Liver (tissue), 9 donors: ENCODE results near the gene TMEM131. TPM values are rescaled to one million over a fixed set of nuclear protein-coding genes. Genes with fewer than 3 reads are reported as not detected.

Source experiments
- DNase-seq: peaks from one replicate; pipeline ENCODE4 v3.0.0-alpha.2; 2017; ENCODE audit warnings: low spot score
- H3K27ac ChIP-seq, 2 donors: one replicate each; pipeline ENCODE4 v1.7.0; 2013; ENCODE audit warnings: inconsistent platforms in 2 of 2, low read length in 2 of 2, control low read depth in 1 of 2, low read depth in 1 of 2, mild to moderate bottlenecking in 1 of 2
- H3K27me3 ChIP-seq, 4 donors: one replicate each; pipeline versions ENCODE4 v1.6.1 to v1.7.0; 2013; ENCODE audit warnings: low read length in 3 of 4, inconsistent platforms in 1 of 4, mild to moderate bottlenecking in 1 of 4, moderate library complexity in 1 of 4; ENCODE audit not compliant: control insufficient read depth in 4 of 4, insufficient read depth in 4 of 4
- H3K36me3 ChIP-seq, 4 donors: one replicate each; pipeline versions ENCODE4 v1.6.1 to v1.7.0; 2013; ENCODE audit warnings: low read length in 3 of 4, mild to moderate bottlenecking in 3 of 4, low read depth in 1 of 4, moderate library complexity in 1 of 4; ENCODE audit not compliant: control insufficient read depth in 4 of 4, insufficient read depth in 3 of 4
- H3K4me1 ChIP-seq, 4 donors: one replicate each; pipeline versions ENCODE4 v1.6.1 to v1.7.0; 2013; ENCODE audit warnings: low read length in 3 of 4, mild to moderate bottlenecking in 3 of 4, moderate library complexity in 1 of 4; ENCODE audit not compliant: control insufficient read depth in 4 of 4, insufficient read depth in 4 of 4
- H3K4me3 ChIP-seq, 3 donors: one replicate each; pipeline versions ENCODE4 v1.6.1 to v1.7.0; 2013; ENCODE audit warnings: low read length in 3 of 3, control low read depth in 1 of 3, low read depth in 1 of 3, mild to moderate bottlenecking in 1 of 3
- H3K9ac ChIP-seq, 2 donors: one replicate each; pipeline ENCODE4 v1.7.0; 2013; ENCODE audit warnings: low read length in 2 of 2, mild to moderate bottlenecking in 2 of 2, moderate library complexity in 2 of 2, control low read depth in 1 of 2, low read depth in 1 of 2
- H3K9me3 ChIP-seq, 4 donors: one replicate each; pipeline versions ENCODE4 v1.6.1 to v1.7.0; 2013; ENCODE audit warnings: low read length in 3 of 4; ENCODE audit not compliant: control insufficient read depth in 4 of 4
- ATF3 ChIP-seq: IDR thresholded peaks from 2 replicates; pipeline ENCODE4 v1.6.1; 2016; ENCODE audit warnings: antibody characterized with exemption
- CTCF ChIP-seq: fragments of 150-350 bp; IDR thresholded peaks from 2 replicates; pipeline ENCODE4 v1.5.1; 2017; ENCODE audit warnings: improper control_type of control experiment, low read depth, low read length; ENCODE audit not compliant: missing input control
- FOXA1 ChIP-seq: IDR thresholded peaks from 2 replicates; pipeline ENCODE4 v1.6.1; 2016; ENCODE audit warnings: antibody characterized with exemption
- FOXA2 ChIP-seq: IDR thresholded peaks from 2 replicates; pipeline ENCODE4 v1.6.1; 2016; ENCODE audit warnings: antibody characterized with exemption
- GABPA ChIP-seq, 2 donors: IDR thresholded peaks in 1 of 2; conservative IDR thresholded peaks in 1 of 2; 2 replicates each; pipeline ENCODE4 v1.6.1; 2016; ENCODE audit warnings: antibody characterized with exemption in 2 of 2, mild to moderate bottlenecking in 1 of 2, moderate library complexity in 1 of 2
- HNF4A ChIP-seq, 2 donors: conservative IDR thresholded peaks; 2 replicates each; pipeline ENCODE4 v1.6.1; 2016; ENCODE audit warnings: antibody characterized with exemption in 2 of 2, mild to moderate bottlenecking in 2 of 2
- JUND ChIP-seq, 2 donors: IDR thresholded peaks; 2 replicates each; pipeline ENCODE4 v1.6.1; 2016; ENCODE audit warnings: antibody characterized with exemption in 2 of 2
- MAX ChIP-seq: IDR thresholded peaks from 2 replicates; pipeline ENCODE4 v1.6.1; 2016; ENCODE audit warnings: antibody characterized with exemption
- NR2F2 ChIP-seq: IDR thresholded peaks from 2 replicates; pipeline ENCODE4 v1.6.1; 2016; ENCODE audit warnings: antibody characterized with exemption
- RAD21 ChIP-seq, 2 donors: IDR thresholded peaks; 2 replicates each; pipeline ENCODE4 v1.6.1; 2016; ENCODE audit warnings: antibody characterized with exemption in 2 of 2, mild to moderate bottlenecking in 2 of 2
- REST ChIP-seq: IDR thresholded peaks from 2 replicates; pipeline ENCODE4 v1.6.1; 2016; ENCODE audit warnings: antibody characterized with exemption, mild to moderate bottlenecking
- RXRA ChIP-seq, 2 donors: IDR thresholded peaks; 2 replicates each; pipeline ENCODE4 v1.6.1; 2017 to 2018; ENCODE audit warnings: antibody characterized with exemption in 2 of 2, mild to moderate bottlenecking in 1 of 2
- SP1 ChIP-seq: IDR thresholded peaks from 2 replicates; pipeline ENCODE4 v1.6.1; 2018; ENCODE audit warnings: antibody characterized with exemption, mild to moderate bottlenecking
- TAF1 ChIP-seq: conservative IDR thresholded peaks from 2 replicates; pipeline ENCODE4 v1.6.1; 2016; ENCODE audit warnings: antibody characterized with exemption, mild to moderate bottlenecking
- YY1 ChIP-seq: IDR thresholded peaks from 2 replicates; pipeline ENCODE4 v1.6.1; 2016; ENCODE audit warnings: antibody characterized with exemption, mild to moderate bottlenecking
- ZBTB33 ChIP-seq: IDR thresholded peaks from 2 replicates; pipeline ENCODE4 v1.6.1; 2016; ENCODE audit warnings: antibody characterized with exemption
- WGBS: extraction: QIAGEN DNeasy Blood & Tissue Kit; methylation state at CpG from one replicate; pipeline ENCODE4 v1.1.7; 2013; 5-methylcytosine and 5-hydroxymethylcytosine counted together
- polyA plus RNA-seq, 2 donors: library from polyadenylated mRNA; stranded (reverse) in 1 of 2; unstranded in 1 of 2; fragments of 200-250 nt in 1 of 2; fragments of >200 nt in 1 of 2; fragmentation: Nextera tagmentation in 1 of 2; extraction: Ambion mirVana in 1 of 2; gene quantifications; one replicate each; pipeline versions ENCODE4 v1.2.1 to v1.2.3, GENCODE V29; 2013 to 2015
- total RNA-seq, 2 donors: library from RNA; depleted of rRNA; stranded (reverse); fragments of >200 nt; gene quantifications; one replicate each; pipeline ENCODE4 v1.2.3, GENCODE V29; 2014
- donor health status: healthy.
- donor health status: healthy.
- donor health status: healthy.
- donor health status: healthy.
- donor health status: healthy.

The TMEM131 gene
- total and polyA plus RNA-seq, 4 donors, result 6.1 to 22.8 (median 11.2) TPM

GRCh38 chr2:97982621-97983020 lies 13.1 kb downstream of the TMEM131 start:
- TF ChIP-seq ZBTB33 (no peak), REST (no peak), JUND (IDR thresholded peaks at IDR 0.05) (no peak), YY1 (no peak), FOXA2 (no peak), ATF3 (no peak), NR2F2 (no peak), GABPA (IDR thresholded peaks at IDR 0.05 in 1 of 2, conservative IDR thresholded peaks at IDR 0.05 in 1 of 2) (no peak), FOXA1 (no peak), RXRA (IDR thresholded peaks at IDR 0.05) (no peak), CTCF (no peak), MAX (no peak), HNF4A (conservative IDR thresholded peaks at IDR 0.05) (no peak), TAF1 (no peak), RAD21 (IDR thresholded peaks at IDR 0.05) (no peak), SP1 (no peak)
- no peaks in the 10 kb centered on the region for H3K36me3 ChIP-seq
- no peak overlapping the region for H3K9ac ChIP-seq
- H3K27me3 ChIP-seq, result no peaks in the 10 kb centered on the region
- H3K9me3 ChIP-seq, result peaks cover 0 to 4% (median 2%) of the 10 kb centered on the region in 4 donors
- no peak overlapping the region for H3K27ac ChIP-seq
- no peak overlapping the region for H3K4me3 ChIP-seq
- H3K4me1 ChIP-seq, result peaks cover 3 to 7% (median 6%) of the 10 kb centered on the region in 4 donors
- no peak for DNase-seq

GRCh38 chr2:97981961-97982360 lies 13.8 kb downstream of the TMEM131 start:
- H3K4me1 ChIP-seq, result peaks cover 3 to 7% (median 6%) of the 10 kb centered on the region in 4 donors
- TF ChIP-seq YY1 (no peak), JUND (IDR thresholded peaks at IDR 0.05) (no peak), ZBTB33 (no peak), HNF4A (conservative IDR thresholded peaks at IDR 0.05) (no peak), GABPA (IDR thresholded peaks at IDR 0.05 in 1 of 2, conservative IDR thresholded peaks at IDR 0.05 in 1 of 2) (no peak), REST (no peak), NR2F2 (no peak), CTCF (no peak)

More at GRCh38 chr2:97981961-97982360, 13.8 kb downstream of the TMEM131 start:
- no peak overlapping the region for H3K27ac ChIP-seq
- H3K9me3 ChIP-seq, result peaks cover 0 to 4% (median 2%) of the 10 kb centered on the region in 4 donors
- no peak overlapping the region for H3K9ac ChIP-seq
- no peak overlapping the region for H3K4me3 ChIP-seq
- WGBS, result 87% methylated on average over 5 of the region's 5 CpGs
- no peak for DNase-seq
- no peaks in the 10 kb centered on the region for H3K27me3 ChIP-seq
- no peaks in the 10 kb centered on the region for H3K36me3 ChIP-seq
